ENCODE results near the gene HRH1.
A peak's percentile ranks its signal among the peaks of the same experiment; 100 is the strongest.
"Not testable (repeated sequence)": the region's sequence is repeated elsewhere in the genome, so short reads cannot be mapped to it uniquely, and the experiment has no call there.

The HRH1 gene

DNA sequence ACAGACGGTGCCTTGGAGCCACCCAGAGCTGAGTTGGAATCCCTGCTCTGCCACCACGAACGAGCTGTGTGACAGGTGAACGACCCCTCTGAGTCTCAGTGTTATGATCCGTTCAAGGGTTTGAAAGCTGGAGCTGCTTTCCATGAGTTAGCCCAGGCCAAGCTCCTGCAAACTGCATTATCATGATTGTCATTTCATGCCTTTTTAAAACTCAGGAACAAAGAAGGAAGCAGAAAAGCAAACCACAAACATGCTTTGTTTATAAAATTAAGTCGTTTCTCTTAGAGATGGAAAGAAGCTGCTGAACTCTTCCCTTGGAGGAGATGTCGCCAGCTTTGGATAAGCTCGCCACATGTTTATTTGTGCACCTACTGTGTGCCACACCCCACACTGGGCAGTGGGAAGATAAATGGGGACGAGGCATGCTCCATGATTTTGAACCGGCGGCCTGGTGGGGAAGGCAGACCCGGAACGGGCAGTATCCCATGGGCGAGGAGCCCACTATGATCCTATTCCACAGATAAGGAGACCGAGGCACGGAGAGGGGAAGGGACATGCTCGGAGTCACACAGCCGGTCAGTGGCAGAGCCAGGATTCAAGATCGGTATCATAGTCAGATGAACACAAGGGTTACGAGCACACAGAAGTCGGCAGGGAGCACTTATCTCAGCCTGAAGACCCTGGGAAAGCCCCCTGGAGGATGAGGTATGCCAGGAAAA is 15.9 kb downstream of the HRH1 start:
- no peaks in the 10 kb centered on the region for H3K9me3 Mint-ChIP-seq
- H3K4me1 Mint-ChIP-seq (ENCODE audit: low read depth), result no peaks in the 10 kb centered on the region
- H3K4me3 Mint-ChIP-seq, result no peak overlapping the region
- no peaks in the 10 kb centered on the region for H3K36me3 Mint-ChIP-seq (ENCODE audit: low read depth)
- no peak for DNase-seq (ENCODE audit: low spot score)
- peaks cover 10% of the 10 kb centered on the region for H3K27me3 Mint-ChIP-seq (ENCODE audit: low read depth)
- H3K27ac Mint-ChIP-seq, result no peak overlapping the region

DNA sequence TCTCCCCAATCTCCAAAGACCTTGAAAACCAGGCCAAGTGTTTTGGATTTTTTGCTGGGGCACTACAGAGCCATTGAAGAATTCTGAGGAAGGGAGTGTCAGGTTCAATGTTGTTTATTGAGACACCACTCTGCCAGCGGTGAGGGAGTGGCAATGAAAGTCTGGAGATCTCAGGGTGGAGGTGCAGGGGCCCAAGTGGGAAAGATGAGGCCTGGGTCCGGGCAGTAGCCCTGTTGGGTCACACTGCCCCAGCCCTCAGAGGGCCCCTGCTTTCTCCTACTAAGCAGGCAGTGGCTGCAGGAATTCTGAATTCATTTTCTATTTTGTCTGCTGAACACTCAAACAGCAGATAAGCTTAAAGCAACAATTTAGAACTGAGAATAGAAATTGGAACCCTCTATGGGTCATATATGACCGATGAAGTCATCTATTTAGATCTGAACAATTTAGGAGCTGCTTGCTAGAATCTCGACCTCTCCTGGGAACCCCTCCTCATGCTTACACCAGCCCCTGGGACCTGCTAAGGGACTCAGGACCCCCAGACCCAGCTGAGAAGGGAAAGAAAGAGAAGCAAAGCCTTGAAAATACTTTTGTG is 17.9 kb downstream of the HRH1 start:
- DNase-seq (ENCODE audit: low spot score), result no peak
- Mint-ChIP-seq H3K36me3 (ENCODE audit: low read depth) (no peaks in the 10 kb centered on the region), H3K27me3 (ENCODE audit: low read depth) (peaks cover 10% of the 10 kb centered on the region), H3K27ac (no peak overlapping the region), H3K4me1 (ENCODE audit: low read depth) (no peaks in the 10 kb centered on the region), H3K9me3 (no peaks in the 10 kb centered on the region), H3K4me3 (no peak overlapping the region)

DNA sequence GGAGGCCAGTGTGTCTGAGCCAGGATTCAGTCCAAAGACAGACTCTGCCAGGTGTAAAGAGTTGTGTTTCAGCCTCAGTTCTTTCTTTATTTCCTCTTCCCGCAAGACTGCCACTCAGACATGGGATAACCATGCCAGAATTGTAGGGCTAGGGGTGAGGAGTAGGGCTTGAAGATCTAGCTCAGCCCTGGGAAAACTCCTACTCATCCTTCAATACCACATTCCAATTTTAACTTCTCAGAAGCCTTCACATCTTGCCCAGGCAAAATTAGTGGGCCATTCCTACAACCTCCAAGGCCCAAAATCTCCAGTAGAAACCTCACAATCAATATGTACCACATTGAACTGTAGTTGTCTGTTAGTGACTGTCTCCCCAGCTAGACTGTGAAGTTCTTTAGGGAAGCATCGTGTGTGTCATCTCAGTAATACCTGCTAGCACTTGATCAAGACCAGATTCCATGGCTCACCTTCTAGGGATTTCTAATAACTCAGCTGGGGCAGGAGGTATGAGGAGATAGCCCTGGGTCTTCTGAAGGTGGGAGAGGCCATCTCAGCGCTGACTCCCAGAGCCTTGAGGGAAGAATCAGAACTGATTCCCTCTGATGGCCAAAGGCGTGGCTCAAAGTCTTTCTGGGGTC is 19.7 kb downstream of the HRH1 start:
- Mint-ChIP-seq H3K36me3 (ENCODE audit: low read depth) (no peaks in the 10 kb centered on the region), H3K4me3 (no peak overlapping the region), H3K9me3 (no peaks in the 10 kb centered on the region), H3K27ac (no peak overlapping the region), H3K27me3 (ENCODE audit: low read depth) (peaks cover 13% of the 10 kb centered on the region), H3K4me1 (ENCODE audit: low read depth) (no peaks in the 10 kb centered on the region)
- DNase-seq (ENCODE audit: low spot score), result no peak

DNA sequence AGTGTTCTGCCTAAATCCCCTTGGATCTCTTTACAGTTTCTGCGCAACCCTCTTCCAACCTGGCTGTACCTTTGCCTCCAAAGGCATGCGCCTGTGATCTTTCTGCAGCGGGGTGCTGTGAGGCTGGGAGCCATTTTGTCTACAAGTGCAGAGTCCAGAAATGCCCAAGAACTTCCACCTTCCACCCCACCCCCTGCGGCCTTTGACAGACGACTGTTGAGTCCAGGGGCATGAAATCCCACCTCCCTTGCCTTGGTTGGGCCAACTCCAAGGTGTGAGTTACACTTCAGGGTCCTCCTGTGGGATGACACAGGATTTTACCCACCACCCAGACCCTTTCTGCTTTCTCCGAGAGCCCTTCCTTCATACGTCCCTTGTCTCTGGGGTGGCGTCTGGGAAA is 24.1 kb downstream of the HRH1 start:
- no peaks in the 10 kb centered on the region for H3K9me3 Mint-ChIP-seq
- no peaks in the 10 kb centered on the region for H3K36me3 Mint-ChIP-seq (ENCODE audit: low read depth)
- no peaks in the 10 kb centered on the region for H3K4me1 Mint-ChIP-seq (ENCODE audit: low read depth)
- no peak for DNase-seq (ENCODE audit: low spot score)
- no peak overlapping the region for H3K27ac Mint-ChIP-seq
- H3K4me3 Mint-ChIP-seq, result no peak overlapping the region
- H3K27me3 Mint-ChIP-seq (ENCODE audit: low read depth), result peaks cover 3% of the 10 kb centered on the region

DNA sequence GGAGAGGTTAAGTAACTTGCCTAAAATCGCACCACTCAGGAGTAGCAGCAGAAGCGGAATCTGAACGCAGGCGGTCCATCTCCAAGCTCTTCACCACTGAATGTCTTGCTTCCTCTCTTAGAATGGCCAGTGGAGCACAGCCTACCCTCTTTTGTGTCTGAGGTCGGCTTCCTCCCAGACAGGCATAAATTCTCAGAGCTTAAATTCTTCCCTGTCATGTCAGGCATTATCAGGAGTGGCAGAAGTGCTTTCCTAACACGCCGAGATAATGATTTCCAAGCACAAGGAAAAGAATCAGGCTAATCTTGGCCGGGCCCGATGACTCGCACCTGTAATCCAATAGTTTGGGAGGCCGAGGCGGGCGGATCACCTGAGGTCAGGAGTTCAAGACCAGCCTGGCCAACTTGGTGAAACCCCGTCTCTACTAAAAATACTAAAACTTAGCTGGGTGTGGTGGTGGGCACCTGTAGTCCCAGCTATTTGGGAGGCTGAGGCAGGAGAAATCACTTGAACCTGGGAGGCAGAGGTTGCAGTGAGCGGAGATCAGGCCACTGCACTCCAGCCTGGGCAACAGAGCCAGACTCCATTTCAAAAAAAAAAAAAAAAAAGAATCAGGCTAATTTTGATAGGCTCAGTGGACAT is 30.2 kb downstream of the HRH1 start:
- H3K4me3 Mint-ChIP-seq; H3K27ac Mint-ChIP-seq; H3K9me3 Mint-ChIP-seq; DNase-seq (ENCODE audit: low spot score); H3K36me3 Mint-ChIP-seq (ENCODE audit: low read depth); H3K4me1 Mint-ChIP-seq (ENCODE audit: low read depth): not testable (repeated sequence)
- peaks cover 11% of the 10 kb centered on the region for H3K27me3 Mint-ChIP-seq (ENCODE audit: low read depth)

DNA sequence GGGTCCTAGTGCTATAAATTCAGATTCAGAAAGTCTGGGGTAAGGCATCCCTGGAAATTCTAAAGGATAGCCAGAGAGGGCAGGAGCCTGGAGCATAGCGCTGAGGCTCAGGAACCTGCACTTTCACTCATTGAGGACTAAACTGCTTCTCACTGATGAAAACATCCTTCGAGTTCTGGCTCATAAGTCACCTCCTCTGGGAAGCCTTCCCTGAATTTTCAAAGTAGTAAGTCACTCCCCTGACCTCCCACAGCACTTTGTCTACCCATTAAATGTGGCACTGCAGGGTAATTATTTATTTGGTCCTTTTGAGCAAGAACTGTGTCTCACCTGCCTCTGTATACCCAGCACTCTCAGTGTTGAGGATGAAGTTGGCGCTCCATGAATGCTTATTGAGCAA is 30.9 kb downstream of the HRH1 start:
- Mint-ChIP-seq H3K36me3 (ENCODE audit: low read depth) (no peaks in the 10 kb centered on the region), H3K4me3 (no peak overlapping the region), H3K27ac (no peak overlapping the region), H3K27me3 (ENCODE audit: low read depth) (peaks cover 11% of the 10 kb centered on the region), H3K9me3 (no peaks in the 10 kb centered on the region), H3K4me1 (ENCODE audit: low read depth) (no peaks in the 10 kb centered on the region)
- DNase-seq (ENCODE audit: low spot score), result no peak

DNA sequence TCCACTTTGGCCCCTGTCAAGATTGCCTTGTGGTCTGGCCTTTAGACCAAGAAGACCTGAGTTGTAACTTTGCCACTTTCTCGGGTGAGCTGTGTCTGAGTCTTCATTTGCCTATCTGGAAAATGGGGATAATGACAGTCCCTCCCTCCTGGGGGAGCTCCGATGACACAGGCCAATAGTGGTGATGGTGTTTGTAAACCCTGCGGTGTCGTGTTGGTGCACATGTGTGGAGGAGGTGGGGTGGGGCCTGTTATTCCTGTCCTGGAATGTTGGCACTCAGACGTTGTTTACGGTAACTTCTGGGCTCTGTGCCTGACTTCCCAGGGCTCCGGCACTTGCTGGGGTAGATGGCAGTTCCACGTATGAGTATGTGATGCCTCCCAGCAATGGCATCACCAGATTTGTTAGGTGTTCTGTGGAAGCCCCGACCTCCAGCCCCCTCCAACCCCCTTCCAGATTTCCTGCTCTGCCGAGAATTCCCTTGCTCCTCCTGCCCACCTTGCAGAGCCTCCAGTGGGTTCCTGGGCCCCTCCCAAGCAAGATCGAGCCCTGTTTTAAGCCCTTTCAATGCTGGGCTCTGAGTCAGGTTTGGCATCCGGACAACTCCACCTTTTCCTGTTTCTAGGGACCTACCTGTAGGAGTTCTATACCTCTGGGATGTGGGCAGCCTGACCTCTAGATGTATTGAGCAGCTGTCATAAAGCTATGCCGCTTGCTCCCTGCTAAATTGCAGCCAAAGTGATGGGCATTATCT is 31.4 kb downstream of the HRH1 start:
- Mint-ChIP-seq H3K36me3 (ENCODE audit: low read depth) (no peaks in the 10 kb centered on the region), H3K4me3 (no peak overlapping the region), H3K9me3 (no peaks in the 10 kb centered on the region), H3K4me1 (ENCODE audit: low read depth) (no peaks in the 10 kb centered on the region), H3K27me3 (ENCODE audit: low read depth) (peaks cover 11% of the 10 kb centered on the region), H3K27ac (no peak overlapping the region)
- DNase-seq (ENCODE audit: low spot score), result no peak

DNA sequence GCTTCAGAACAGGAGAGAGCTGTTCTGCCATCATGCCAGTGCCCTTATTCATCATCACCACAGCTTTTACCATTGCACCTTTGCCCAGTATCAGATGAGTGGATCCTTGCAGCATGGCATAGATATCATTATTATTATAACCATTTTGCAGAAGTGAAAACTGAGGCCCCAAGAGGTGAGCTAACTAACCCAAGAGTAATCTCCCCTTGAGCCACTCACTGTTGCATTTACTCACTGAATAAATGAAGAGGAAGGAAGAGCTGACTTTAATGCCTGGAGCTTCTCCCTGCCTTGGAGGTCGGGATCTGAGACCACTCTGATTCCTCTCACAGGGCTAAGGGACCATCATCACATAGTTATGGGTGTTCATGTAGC is 32.0 kb downstream of the HRH1 start:
- DNase-seq (ENCODE audit: low spot score), result no peak
- H3K27ac Mint-ChIP-seq, result no peak overlapping the region
- peaks cover 13% of the 10 kb centered on the region for H3K27me3 Mint-ChIP-seq (ENCODE audit: low read depth)
- H3K4me3 Mint-ChIP-seq, result no peak overlapping the region
- H3K9me3 Mint-ChIP-seq, result no peaks in the 10 kb centered on the region
- H3K36me3 Mint-ChIP-seq (ENCODE audit: low read depth), result no peaks in the 10 kb centered on the region
- H3K4me1 Mint-ChIP-seq (ENCODE audit: low read depth), result no peaks in the 10 kb centered on the region

DNA sequence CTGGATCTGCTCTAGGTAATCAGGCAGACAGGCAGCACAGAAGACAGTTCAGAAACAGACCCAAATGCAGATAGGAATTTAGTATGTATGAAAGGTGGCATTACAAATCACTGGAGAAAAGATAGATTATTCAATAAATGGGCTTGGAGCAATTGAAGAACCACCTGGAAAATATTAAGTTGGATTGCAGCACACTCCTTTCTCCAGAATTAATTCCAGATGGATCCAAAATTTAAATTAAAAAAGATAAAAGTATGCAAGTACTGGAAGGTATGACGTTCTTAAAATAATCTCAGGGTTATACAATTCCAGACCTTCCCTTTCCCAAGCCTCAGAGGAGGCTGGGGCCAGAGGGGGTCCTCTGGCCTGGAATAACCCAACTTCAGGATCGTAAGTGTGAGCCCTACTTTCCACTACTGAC is 32.5 kb downstream of the HRH1 start:
- no peak overlapping the region for H3K27ac Mint-ChIP-seq
- no peak for DNase-seq (ENCODE audit: low spot score)
- H3K4me3 Mint-ChIP-seq, result no peak overlapping the region
- peaks cover 13% of the 10 kb centered on the region for H3K27me3 Mint-ChIP-seq (ENCODE audit: low read depth)
- H3K4me1 Mint-ChIP-seq (ENCODE audit: low read depth), result no peaks in the 10 kb centered on the region
- H3K36me3 Mint-ChIP-seq (ENCODE audit: low read depth), result no peaks in the 10 kb centered on the region
- H3K9me3 Mint-ChIP-seq, result no peaks in the 10 kb centered on the region

DNA sequence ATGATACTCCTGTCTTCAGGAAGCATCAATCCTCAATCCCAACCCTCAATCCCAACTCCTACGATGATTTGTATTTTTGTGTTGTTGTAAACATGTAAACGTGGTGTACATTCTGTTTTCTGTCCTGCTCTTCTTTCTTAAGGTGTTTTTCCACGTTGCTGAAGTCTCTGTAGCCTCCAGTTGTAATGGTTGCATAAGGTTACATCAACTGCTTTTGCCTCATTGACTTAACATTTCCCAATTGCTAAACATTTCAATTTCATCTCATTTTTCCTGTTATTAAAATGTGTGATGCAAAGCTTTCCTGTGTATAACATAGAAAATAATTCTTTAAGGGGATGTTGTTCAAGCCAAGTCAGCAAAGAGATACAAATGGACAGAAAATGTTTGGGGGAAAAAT is 33.4 kb downstream of the HRH1 start:
- Mint-ChIP-seq H3K4me1 (ENCODE audit: low read depth) (no peaks in the 10 kb centered on the region), H3K27me3 (ENCODE audit: low read depth) (peaks cover 13% of the 10 kb centered on the region), H3K27ac (no peak overlapping the region), H3K4me3 (no peak overlapping the region), H3K9me3 (no peaks in the 10 kb centered on the region), H3K36me3 (ENCODE audit: low read depth) (no peaks in the 10 kb centered on the region)
- DNase-seq (ENCODE audit: low spot score), result no peak

DNA sequence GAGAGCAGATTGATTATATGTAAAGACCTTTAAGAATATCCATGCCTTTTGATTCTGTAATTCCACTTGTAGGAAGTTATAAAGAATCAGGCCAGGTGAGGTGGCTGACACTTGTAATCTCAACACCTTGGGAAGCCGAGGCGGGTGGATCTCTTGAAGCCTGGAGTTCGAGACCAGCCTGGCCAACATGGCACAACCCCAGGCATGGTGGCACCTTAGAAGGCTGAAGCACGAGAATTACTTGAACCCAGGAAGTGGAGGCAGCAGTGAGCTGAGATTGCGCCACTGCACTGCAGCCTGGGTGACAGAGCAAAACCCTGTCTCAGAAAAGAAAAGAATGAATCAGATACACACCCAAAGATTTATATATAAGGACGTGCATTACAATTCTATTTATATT is 33.9 kb downstream of the HRH1 start:
- Mint-ChIP-seq H3K4me1 (ENCODE audit: low read depth) (no peaks in the 10 kb centered on the region), H3K9me3 (no peaks in the 10 kb centered on the region)

DNA sequence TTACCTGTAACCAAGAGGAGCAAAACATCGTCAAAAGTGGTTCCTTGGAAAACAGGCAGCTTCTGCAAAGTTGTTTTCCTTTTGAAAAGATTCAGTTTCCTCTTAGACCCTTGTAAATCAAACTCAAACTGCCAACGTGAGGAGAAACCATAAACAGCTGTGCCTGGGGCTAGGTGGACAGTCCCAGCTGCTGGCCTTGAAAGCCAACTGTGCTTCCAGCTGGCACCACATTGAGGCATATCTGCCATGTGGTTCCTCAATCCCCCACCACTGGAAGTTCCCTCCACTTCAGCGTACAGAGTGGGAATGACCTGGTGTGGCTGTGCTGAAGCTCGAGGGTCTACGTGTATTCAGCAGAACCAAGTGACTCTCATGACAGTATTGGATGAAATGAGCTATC is 40.9 kb downstream of the HRH1 start:
- H3K27me3 Mint-ChIP-seq (ENCODE audit: low read depth), result peaks cover 2% of the 10 kb centered on the region
- no peak overlapping the region for H3K27ac Mint-ChIP-seq
- no peak overlapping the region for H3K4me3 Mint-ChIP-seq
- H3K4me1 Mint-ChIP-seq (ENCODE audit: low read depth), result peaks cover 10% of the 10 kb centered on the region
- no peak for DNase-seq (ENCODE audit: low spot score)
- H3K9me3 Mint-ChIP-seq, result no peaks in the 10 kb centered on the region
- no peaks in the 10 kb centered on the region for H3K36me3 Mint-ChIP-seq (ENCODE audit: low read depth)

More for the DNA sequence above, 33.9 kb downstream of the HRH1 start:
- peaks cover 13% of the 10 kb centered on the region for H3K27me3 Mint-ChIP-seq (ENCODE audit: low read depth)
- DNase-seq (ENCODE audit: low spot score), result no peak
- no peak overlapping the region for H3K27ac Mint-ChIP-seq
- H3K36me3 Mint-ChIP-seq (ENCODE audit: low read depth), result no peaks in the 10 kb centered on the region
- H3K4me3 Mint-ChIP-seq, result no peak overlapping the region

DNA sequence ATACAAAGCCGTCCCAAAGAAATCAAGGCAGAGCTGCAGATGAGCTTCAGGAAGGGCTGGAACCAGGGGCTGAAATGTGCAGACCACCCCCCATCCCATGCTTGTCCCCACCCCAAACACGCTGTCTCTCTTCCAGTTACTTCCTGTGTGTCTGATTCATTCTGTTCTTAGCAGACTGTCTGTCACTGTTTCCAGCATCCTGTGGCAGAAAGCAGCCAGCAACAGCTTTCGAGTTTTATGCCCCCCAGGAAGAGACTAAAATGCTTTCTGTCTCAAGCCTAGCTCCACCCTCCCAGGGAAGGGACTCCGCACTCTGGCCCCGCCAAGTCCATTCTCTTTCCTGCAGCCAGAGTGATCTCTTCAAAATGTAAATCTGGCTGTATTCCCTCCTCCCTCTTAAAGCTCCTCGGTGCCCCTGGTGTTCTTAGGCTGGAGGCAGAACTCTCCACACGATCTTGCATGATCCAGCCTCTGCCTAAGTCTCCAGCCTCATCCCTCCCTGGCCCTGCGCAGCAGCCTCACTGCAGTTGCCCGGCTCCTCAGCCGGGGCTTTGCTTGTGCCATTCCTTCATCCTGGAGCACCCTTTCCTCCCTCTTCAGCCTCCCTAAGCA is 41.5 kb downstream of the HRH1 start:
- peak; percentile 17 for DNase-seq (ENCODE audit: low spot score)
- peaks cover 10% of the 10 kb centered on the region for H3K4me1 Mint-ChIP-seq (ENCODE audit: low read depth)
- peak overlapping the region; percentile 51 for H3K4me3 Mint-ChIP-seq
- H3K9me3 Mint-ChIP-seq, result no peaks in the 10 kb centered on the region
- no peaks in the 10 kb centered on the region for H3K36me3 Mint-ChIP-seq (ENCODE audit: low read depth)
- H3K27me3 Mint-ChIP-seq (ENCODE audit: low read depth), result peaks cover 2% of the 10 kb centered on the region
- H3K27ac Mint-ChIP-seq, result peak overlapping the region; percentile 37

Data from T-helper 2 cell treated with Interferon-gamma antibody and Interleukin-4, amounts not matched to agents 5 μg/mL and 100 μg/mL, for 36 hours (primary cell).